HEK293 (cell line): ENCODE measurements around the gene BEX1.

Source experiments
- CTCF ChIP-seq: fragments of 450-650 bp; formaldehyde crosslinking; IDR thresholded peaks from 2 replicates; pipeline ENCODE4 v1.5.1; 2016; ENCODE audit warnings: missing biosample characterization, missing genetic modification characterization
- HOXA7 ChIP-seq: sonication (generic); formaldehyde crosslinking; IDR thresholded peaks from 2 replicates; pipeline ENCODE4 v1.8.1; 2022; ENCODE audit warnings: missing genetic modification reagents, borderline replicate concordance
- PATZ1 ChIP-seq: fragments of 450-650 bp; formaldehyde crosslinking; IDR thresholded peaks from 2 replicates; pipeline ENCODE4 v1.5.1; 2016; ENCODE audit warnings: missing biosample characterization, missing genetic modification characterization
- ZBTB11 ChIP-seq: fragments of 450-650 bp; formaldehyde crosslinking; conservative IDR thresholded peaks from 2 replicates; pipeline ENCODE4 v1.5.1; 2016; ENCODE audit warnings: low read depth, missing biosample characterization, missing genetic modification characterization
- ZBTB21 ChIP-seq: fragments of 450-650 bp; formaldehyde crosslinking; IDR thresholded peaks from 2 replicates; pipeline ENCODE4 v1.5.1; 2017; ENCODE audit warnings: missing biosample characterization, missing genetic modification characterization
- ZBTB49 ChIP-seq: fragments of 450-650 bp; formaldehyde crosslinking; IDR thresholded peaks from 2 replicates; pipeline ENCODE4 v1.5.1; 2016; ENCODE audit warnings: missing biosample characterization, missing genetic modification characterization, low read depth
- ZNF2 ChIP-seq: fragments of 450-650 bp; formaldehyde crosslinking; IDR thresholded peaks from 2 replicates; pipeline ENCODE4 v1.5.1; 2016; ENCODE audit warnings: missing biosample characterization, missing genetic modification characterization
- ZNF350 ChIP-seq: fragments of 450-650 bp; formaldehyde crosslinking; IDR thresholded peaks from 2 replicates; pipeline ENCODE4 v1.5.0; 2017; ENCODE audit warnings: missing biosample characterization, mild to moderate bottlenecking, missing genetic modification characterization
- ZNF626 ChIP-seq: fragments of 450-650 bp; sonication (Bioruptor Pico); formaldehyde crosslinking; IDR thresholded peaks from 2 replicates; pipeline ENCODE4 v1.5.1; 2018; ENCODE audit warnings: missing biosample characterization, missing genetic modification characterization, inconsistent platforms

GRCh38 chrX:103099691-103100090 is 35.7 kb upstream of the BEX1 start:
- TF ChIP-seq CTCF (tag by site-specific recombination) (no peak), ZNF626 (tag by site-specific recombination) (no peak), ZNF2 (no peak), ZBTB49 (tag by site-specific recombination) (no peak), ZBTB21 (no peak), ZNF350 (tag by site-specific recombination) (no peak), PATZ1 (tag by site-specific recombination) (no peak), ZBTB11 (tag by site-specific recombination) (no peak), HOXA7 (CRISPR knock-in tag) (no peak)
